WERI-Rb-1 (cell line): ENCODE data around the gene ACTL7A.

Experiments
- DNase-seq: peaks from one replicate; pipeline ENCODE4 v3.0.0-alpha.2; 2020
- H3K27ac ChIP-seq: fragments of 250-450 bp; sonication (Bioruptor Pico); 2 replicates; pipeline ENCODE4 v1.5.1; 2020; ENCODE audit warnings: mild to moderate bottlenecking, moderate library complexity
- H3K27me3 ChIP-seq: fragments of 250-450 bp; sonication (Bioruptor Pico); 2 replicates; pipeline ENCODE4 v1.5.1; 2021; ENCODE audit warnings: mild to moderate bottlenecking, low read depth, moderate library complexity; ENCODE audit not compliant: insufficient read depth, severe bottlenecking
- H3K36me3 ChIP-seq: fragments of 250-450 bp; sonication (Bioruptor Pico); 2 replicates; pipeline ENCODE4 v1.5.1; 2020; ENCODE audit warnings: mild to moderate bottlenecking, moderate library complexity
- H3K4me3 ChIP-seq: 2 replicates; pipeline ENCODE4 v1.5.1; 2011; ENCODE audit warnings: low read depth, mild to moderate bottlenecking, control low read depth, low read length
- H3K9me3 ChIP-seq: fragments of 250-450 bp; sonication (Bioruptor Pico); 2 replicates; pipeline ENCODE4 v1.5.1; 2021; ENCODE audit warnings: mild to moderate bottlenecking, moderate library complexity; ENCODE audit not compliant: severe bottlenecking
- CTCF ChIP-seq: IDR thresholded peaks from 2 replicates; pipeline ENCODE4 v1.5.1; 2011; ENCODE audit warnings: low read depth, mild to moderate bottlenecking, control low read depth, inconsistent platforms, low read length

The ACTL7A gene

GRCh38 chr9:108867829-108868228, 5.8 kb downstream of the ACTL7A start:
- Histone ChIP-seq H3K9me3 (peaks cover 6% of the 10 kb centered on the region), H3K4me3 (no peak overlapping the region), H3K27me3 (no peaks in the 10 kb centered on the region), H3K36me3 (peaks cover 34% of the 10 kb centered on the region), H3K27ac (no peak overlapping the region)
- no peak for DNase-seq
- no peak for TF ChIP-seq CTCF

GRCh38 chr9:108869092-108869725, 7.1 kb downstream of the ACTL7A start:
- Histone ChIP-seq H3K36me3 (peaks cover 46% of the 10 kb centered on the region), H3K27ac (no peak overlapping the region), H3K27me3 (no peaks in the 10 kb centered on the region), H3K4me3 (no peak overlapping the region), H3K9me3 (peaks cover 6% of the 10 kb centered on the region)
- no peak for DNase-seq
- no peak for TF ChIP-seq CTCF

GRCh38 chr9:108874058-108874788, 12.2 kb downstream of the ACTL7A start:
- Histone ChIP-seq H3K27ac (no peak overlapping the region), H3K27me3 (no peaks in the 10 kb centered on the region), H3K36me3 (peaks cover 82% of the 10 kb centered on the region), H3K9me3 (peaks cover 6% of the 10 kb centered on the region), H3K4me3 (no peak overlapping the region)
- no peak for DNase-seq
- no peak for TF ChIP-seq CTCF

GRCh38 chr9:108876425-108876824, 14.4 kb downstream of the ACTL7A start:
- H3K27ac ChIP-seq, result no peak overlapping the region
- H3K36me3 ChIP-seq, result peaks cover 93% of the 10 kb centered on the region
- H3K27me3 ChIP-seq, result no peaks in the 10 kb centered on the region
- peaks cover 5% of the 10 kb centered on the region for H3K9me3 ChIP-seq
- no peak for DNase-seq
- no peak for TF ChIP-seq CTCF
- no peak overlapping the region for H3K4me3 ChIP-seq

GRCh38 chr9:108877524-108877923, 15.5 kb downstream of the ACTL7A start:
- Histone ChIP-seq H3K9me3 (no peaks in the 10 kb centered on the region), H3K27me3 (no peaks in the 10 kb centered on the region), H3K36me3 (peaks cover 83% of the 10 kb centered on the region), H3K27ac (no peak overlapping the region), H3K4me3 (no peak overlapping the region)
- TF ChIP-seq CTCF, result no peak
- no peak for DNase-seq
